SJSA1 (cell line): Measurements from ENCODE around the gene GREB1. TPM values are rescaled to one million over a fixed set of nuclear protein-coding genes. Genes with fewer than 3 reads are reported as not detected.

Source experiments
- DNase-seq, 2 experiments: peaks; one replicate each; pipeline ENCODE4 v3.0.0-alpha.2; 2015 to 2020; ENCODE audit warnings: low spot score in 2 of 2, low read depth in 1 of 2
- H3K27ac ChIP-seq: fragments of 250-450 bp; sonication (Bioruptor Pico); 2 replicates; pipeline ENCODE4 v1.5.1; 2020; ENCODE audit warnings: mild to moderate bottlenecking, moderate library complexity
- H3K27me3 ChIP-seq: fragments of 250-450 bp; sonication (Bioruptor Pico); replicated peaks from 2 replicates; pipeline ENCODE4 v1.5.1; 2020; ENCODE audit warnings: mild to moderate bottlenecking, moderate library complexity
- H3K36me3 ChIP-seq: fragments of 250-450 bp; sonication (Bioruptor Pico); 2 replicates; pipeline ENCODE4 v1.5.1; 2020; ENCODE audit warnings: mild to moderate bottlenecking
- H3K4me1 ChIP-seq: fragments of 250-450 bp; sonication (Bioruptor Pico); replicated peaks from 2 replicates; pipeline ENCODE4 v1.6.1; 2021; ENCODE audit warnings: mild to moderate bottlenecking
- H3K4me3 ChIP-seq: fragments of 250-450 bp; sonication (Bioruptor Pico); 2 replicates; pipeline ENCODE4 v1.5.1; 2020; ENCODE audit warnings: mild to moderate bottlenecking
- H3K9me3 ChIP-seq: fragments of 250-450 bp; sonication (Bioruptor Pico); replicated peaks from 2 replicates; pipeline ENCODE4 v1.5.1; 2020; ENCODE audit warnings: mild to moderate bottlenecking
- total RNA-seq: library from RNA; depleted of rRNA; stranded (reverse); fragments of >200 nt; shearing (Covaris generic); gene quantifications from 2 replicates; pipeline ENCODE4 v1.2.3, GENCODE V29; 2014

Gene GREB1
- total RNA-seq, 1 experiment from 2014 or later, result not detected

DNA sequence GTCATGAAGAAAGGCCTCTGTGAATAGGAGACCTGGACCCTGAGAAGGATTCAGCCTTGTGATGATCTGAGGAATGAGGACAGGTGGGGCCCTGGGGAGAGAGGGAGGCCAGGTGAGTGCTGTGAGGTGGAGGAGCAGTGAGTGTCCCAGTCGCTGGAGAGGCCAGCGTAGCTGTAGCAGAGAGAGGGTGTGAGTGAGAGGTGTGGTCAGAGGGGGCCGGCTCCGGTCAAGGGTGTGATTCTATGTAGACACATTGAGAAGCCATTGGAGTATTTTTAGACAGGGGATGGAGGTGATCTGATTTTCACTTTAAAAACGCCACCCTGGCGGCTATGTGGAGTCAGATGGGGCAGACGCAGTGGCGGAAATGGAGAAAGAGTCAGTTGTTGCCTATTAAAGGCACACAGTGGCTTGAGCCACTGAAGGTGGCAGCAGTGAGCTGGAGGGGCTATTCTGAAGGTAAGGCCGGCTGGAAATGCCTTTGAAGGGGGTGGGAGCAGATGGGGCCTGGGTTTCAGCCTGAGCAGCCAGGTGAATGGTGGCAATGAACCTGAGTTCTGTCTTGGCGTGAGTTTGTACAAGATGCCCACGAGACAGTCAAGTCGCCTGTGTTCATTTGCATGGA lies 55.6 kb downstream of the GREB1 start:
- H3K27ac ChIP-seq, result no peak overlapping the region
- H3K4me3 ChIP-seq, result no peak overlapping the region
- H3K27me3 ChIP-seq, result peaks cover 13% of the 10 kb centered on the region
- no peaks in the 10 kb centered on the region for H3K36me3 ChIP-seq
- H3K4me1 ChIP-seq, result no peaks in the 10 kb centered on the region
- no peak for DNase-seq
- H3K9me3 ChIP-seq, result no peaks in the 10 kb centered on the region

DNA sequence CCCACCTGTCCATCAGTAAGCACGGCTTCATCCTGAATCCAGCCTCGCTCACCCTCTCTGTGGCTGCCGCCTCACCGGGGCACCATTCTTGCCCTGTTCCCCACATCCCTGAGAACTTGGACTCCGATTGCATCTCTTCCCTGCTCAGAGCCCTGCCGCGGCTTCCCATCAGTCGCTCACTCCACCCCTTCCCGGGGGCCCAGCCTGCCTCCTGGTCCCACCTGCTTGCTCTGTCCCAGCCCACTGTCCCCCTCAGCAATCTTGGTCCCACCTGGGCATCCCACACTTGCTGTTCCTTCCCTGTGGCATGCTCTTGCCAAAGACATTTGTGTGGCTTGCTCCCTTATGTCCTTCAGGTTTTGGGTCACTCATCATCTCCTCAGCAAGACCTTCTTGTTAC lies 56.3 kb downstream of the GREB1 start:
- Histone ChIP-seq H3K27me3 (peaks cover 13% of the 10 kb centered on the region), H3K9me3 (no peaks in the 10 kb centered on the region), H3K4me1 (no peaks in the 10 kb centered on the region), H3K36me3 (no peaks in the 10 kb centered on the region), H3K27ac (no peak overlapping the region), H3K4me3 (no peak overlapping the region)
- no peak for DNase-seq

DNA sequence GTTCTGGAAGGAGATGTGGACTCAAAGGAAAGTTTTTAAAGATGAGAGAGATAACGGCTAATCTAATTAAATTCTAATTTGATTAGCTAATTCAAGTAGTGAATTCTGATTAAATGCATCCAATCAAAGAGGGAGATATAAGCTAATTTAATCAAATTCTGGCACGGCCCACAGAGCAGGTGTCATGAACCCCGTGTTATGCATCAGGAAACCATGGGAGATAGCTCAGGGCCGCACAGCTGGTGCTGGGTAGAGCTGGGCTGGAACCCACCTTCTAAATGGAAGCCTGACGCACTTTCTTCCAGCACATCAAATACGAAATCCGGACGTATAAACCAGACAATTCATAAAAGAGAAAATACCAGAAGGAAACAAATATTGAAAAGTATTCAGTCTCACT lies 57.2 kb downstream of the GREB1 start:
- H3K27ac ChIP-seq, result no peak overlapping the region
- peaks cover 13% of the 10 kb centered on the region for H3K27me3 ChIP-seq
- DNase-seq, result no peak
- no peaks in the 10 kb centered on the region for H3K4me1 ChIP-seq
- no peaks in the 10 kb centered on the region for H3K36me3 ChIP-seq
- H3K9me3 ChIP-seq, result no peaks in the 10 kb centered on the region
- no peak overlapping the region for H3K4me3 ChIP-seq

DNA sequence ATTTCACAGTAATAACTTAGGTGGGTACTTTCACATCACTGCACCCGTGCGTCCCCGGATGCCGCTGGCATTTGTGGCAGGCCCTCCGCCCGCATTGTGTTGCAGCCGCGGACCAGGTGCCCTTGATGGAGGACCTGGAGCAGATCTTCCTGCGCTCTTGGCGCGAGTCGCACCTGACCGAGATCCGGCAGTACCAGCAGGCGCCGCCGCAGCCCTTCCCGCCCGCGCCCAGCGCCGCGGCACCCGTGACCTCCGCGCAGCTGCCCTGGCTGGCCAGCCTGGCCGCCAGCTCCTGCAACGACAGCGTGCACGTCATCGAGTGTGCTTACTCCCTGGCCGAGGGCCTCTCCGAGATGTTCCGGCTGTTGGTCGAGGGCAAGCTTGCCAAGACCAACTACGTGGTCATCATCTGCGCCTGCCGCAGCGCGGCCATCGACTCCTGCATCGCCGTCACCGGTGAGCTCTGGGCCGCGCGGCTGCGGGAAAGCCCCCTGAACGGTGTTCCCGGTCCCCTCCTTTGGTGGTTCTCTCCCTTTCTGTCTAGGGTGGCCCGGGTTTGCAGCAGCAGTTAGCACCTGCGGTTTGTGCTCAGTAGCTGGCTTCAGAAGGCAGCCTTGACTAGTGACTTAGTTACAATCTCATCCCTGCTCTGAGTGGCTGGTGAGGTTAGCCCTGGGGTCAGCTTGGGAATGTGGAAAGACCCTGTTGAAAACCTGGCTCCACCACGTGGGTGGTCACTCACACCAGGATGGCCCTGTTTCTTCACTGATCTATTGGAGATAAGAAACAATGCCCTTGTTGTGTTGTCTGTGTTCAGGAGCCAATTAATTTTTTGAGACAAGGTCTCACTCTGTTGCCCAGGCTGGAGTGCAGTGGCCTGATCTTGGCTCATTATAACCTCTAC lies 59.1 kb downstream of the GREB1 start:
- Histone ChIP-seq H3K4me1 (no peaks in the 10 kb centered on the region), H3K4me3 (no peak overlapping the region), H3K36me3 (no peaks in the 10 kb centered on the region), H3K9me3 (no peaks in the 10 kb centered on the region), H3K27ac (no peak overlapping the region), H3K27me3 (peaks cover 13% of the 10 kb centered on the region)
- DNase-seq, result no peak

DNA sequence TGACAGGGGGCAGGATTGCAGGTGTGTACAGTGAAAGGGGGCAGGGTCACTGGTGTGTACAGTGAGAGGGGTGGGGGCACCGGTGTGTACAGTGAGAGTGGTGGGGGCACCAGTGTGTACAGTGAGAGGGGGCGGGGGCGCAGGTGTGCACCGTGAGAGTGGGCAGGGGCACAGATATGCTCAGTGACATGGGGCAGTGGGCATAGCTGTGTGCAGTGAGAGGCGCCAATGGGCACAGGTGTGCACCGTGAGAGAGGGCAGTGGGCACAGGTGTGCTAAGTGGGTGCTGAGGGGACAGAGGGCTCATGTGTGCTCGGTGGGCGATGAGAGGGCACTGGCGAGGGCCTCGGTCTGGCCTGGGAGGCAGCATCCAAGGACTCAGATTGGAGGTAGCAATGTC lies 63.0 kb downstream of the GREB1 start:
- Histone ChIP-seq H3K9me3 (no peaks in the 10 kb centered on the region), H3K4me1 (no peaks in the 10 kb centered on the region), H3K4me3 (no peak overlapping the region), H3K27me3 (peaks cover 5% of the 10 kb centered on the region; the same call in 1 of the 2 replicates), H3K36me3 (no peaks in the 10 kb centered on the region), H3K27ac (no peak overlapping the region)
- no peak for DNase-seq

DNA sequence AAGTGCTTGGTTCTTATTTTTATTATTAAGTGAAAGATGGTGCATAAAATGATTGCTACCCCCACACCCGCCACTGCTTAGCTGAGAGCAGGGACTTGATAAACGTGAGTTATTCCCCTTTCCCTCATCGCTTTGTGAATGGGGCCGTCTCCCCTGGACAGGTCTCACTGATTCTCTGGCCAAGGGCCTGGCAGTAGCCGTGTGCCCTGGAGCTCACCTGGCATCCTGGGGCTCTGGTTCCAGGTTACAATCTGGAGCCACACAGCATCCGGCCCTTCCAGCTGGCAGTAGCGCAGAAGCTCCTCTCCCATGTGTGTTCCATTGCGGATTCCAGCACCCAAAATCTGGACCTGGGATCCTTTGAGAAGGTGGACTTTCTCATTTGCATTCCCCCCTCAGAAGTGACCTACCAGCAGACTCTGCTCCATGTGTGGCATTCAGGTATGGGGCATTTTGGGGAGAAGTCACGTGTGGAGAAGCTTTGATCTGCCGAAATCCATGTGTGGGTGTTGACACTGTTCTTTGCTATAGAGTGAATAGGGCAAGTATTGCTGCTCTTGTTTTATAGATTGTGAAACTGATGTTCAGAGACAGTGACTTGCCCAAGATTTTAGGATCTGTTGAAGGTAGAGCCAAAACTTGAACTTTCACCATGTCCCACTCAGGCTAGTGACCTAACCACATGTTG lies 63.8 kb downstream of the GREB1 start:
- no peaks in the 10 kb centered on the region for H3K9me3 ChIP-seq
- no peak for DNase-seq
- H3K4me3 ChIP-seq, result no peak overlapping the region
- no peaks in the 10 kb centered on the region for H3K36me3 ChIP-seq
- 0 out of 2 replicates have a peak, but pooled peaks cover 4% of the 10 kb centered on the region for H3K27me3 ChIP-seq
- no peaks in the 10 kb centered on the region for H3K4me1 ChIP-seq
- H3K27ac ChIP-seq, result no peak overlapping the region

DNA sequence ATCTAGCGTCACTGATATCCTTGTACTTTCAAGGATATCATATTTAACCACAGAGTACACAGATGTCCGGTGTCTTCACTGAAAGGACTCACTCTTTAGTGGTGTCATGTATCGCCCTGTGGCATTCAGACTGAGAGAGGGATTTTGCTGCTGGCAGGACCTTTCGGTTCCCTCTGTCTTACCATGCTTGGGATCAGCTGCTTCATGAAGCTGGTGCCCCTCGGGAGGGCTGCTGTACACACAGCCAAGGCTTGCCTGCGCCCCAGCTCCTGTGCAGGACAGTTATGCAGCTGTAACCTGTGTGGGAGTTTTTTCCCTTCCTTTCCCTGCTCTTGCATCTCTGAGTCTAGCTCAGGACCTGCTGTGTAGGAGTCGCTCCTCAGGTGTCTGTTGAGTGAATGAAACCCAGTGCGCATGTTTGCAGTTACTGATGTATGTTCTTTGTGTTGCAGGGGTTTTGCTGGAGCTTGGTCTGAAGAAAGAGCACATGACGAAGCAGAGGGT lies 64.4 kb downstream of the GREB1 start:
- Histone ChIP-seq H3K36me3 (no peaks in the 10 kb centered on the region), H3K9me3 (no peaks in the 10 kb centered on the region), H3K4me1 (no peaks in the 10 kb centered on the region), H3K27ac (no peak overlapping the region), H3K27me3 (0 out of 2 replicates have a peak, but pooled peaks cover 4% of the 10 kb centered on the region), H3K4me3 (no peak overlapping the region)
- DNase-seq, result no peak

DNA sequence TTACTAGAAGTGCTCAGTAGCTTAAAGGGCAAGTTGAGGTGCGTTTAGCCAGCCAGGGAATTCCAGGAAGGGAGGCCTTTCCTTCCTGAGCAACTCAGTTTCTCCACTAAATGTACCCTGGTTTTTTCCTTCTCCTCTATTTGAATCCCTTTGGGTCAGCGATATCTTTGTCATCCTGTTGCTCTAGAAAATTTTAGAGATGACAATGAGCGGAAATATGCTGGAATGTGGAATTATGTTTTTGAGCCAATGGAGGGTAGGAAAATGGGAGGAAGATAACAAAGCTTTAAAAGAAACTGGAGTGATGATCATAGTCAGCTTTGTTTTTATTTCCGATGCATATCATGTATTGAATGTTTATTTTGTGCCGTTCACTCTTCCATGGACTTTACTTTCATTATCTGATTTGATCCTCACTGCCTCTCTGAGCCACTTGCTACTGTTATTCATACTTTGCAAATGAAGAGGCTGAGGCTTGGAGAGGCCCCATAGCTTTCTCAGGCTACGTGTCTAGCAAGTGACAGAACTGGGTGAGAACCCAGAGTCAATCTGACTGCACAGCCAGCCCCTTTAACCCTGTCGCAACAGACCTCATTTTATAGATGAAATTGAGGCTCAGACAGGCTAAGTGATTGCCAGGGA lies 68.8 kb downstream of the GREB1 start:
- Histone ChIP-seq H3K27ac (no peak overlapping the region), H3K4me3 (no peak overlapping the region), H3K36me3 (no peaks in the 10 kb centered on the region), H3K9me3 (no peaks in the 10 kb centered on the region), H3K27me3 (0 out of 2 replicates have a peak, but pooled peaks cover 4% of the 10 kb centered on the region), H3K4me1 (no peaks in the 10 kb centered on the region)
- DNase-seq, result no peak

DNA sequence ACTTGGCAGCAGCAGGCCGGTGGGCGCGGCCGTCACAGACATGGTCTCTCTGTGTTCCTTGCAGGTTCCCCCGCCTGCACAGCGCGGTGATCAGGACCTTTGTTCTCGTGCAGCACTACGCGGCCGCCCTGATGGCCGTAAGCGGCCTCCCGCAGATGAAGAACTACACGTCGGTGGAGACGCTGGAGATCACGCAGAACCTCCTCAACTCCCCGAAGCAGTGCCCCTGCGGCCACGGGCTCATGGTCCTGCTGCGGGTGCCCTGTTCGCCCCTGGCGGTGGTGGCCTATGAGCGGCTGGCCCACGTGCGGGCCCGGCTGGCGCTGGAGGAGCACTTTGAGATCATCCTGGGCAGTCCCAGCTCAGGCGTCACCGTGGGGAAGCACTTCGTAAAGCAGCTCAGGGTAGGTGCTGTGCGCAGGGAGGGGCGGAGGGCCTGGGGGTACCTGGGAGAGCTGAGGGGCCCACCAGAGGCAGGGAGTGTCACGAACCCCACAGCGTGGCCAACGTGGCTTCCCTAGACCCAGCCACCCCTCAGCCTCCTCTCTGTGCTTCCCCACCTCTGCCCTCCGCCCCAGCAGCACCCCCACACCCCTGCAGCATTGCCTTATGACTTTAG lies 76.9 kb downstream of the GREB1 start:
- H3K36me3 ChIP-seq, result no peaks in the 10 kb centered on the region
- DNase-seq, result no peak

DNA sequence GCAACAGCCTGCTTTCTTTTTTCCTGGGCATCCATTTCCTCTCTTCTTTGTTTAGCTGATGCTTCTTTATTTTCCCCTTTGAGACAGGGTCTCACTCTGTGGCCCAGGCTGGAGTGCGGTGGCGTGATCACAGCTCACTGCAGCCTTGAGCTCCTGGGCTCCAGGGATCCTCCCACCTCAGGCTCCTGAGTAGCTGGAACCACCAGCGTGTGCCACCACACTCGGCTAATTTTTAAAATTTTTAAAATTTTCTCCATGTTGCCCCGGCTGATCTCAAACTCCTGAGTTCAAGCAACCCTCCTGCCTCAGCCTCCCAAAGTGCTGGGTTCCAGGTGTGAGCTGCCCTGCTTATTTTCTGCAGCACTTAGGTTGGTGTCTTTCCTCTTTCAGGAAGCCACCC lies 77.4 kb downstream of the GREB1 start:
- Histone ChIP-seq H3K4me3 (no peak overlapping the region), H3K36me3 (no peaks in the 10 kb centered on the region)

More for the DNA sequence above, 76.9 kb downstream of the GREB1 start:
- Histone ChIP-seq H3K4me3 (no peak overlapping the region), H3K9me3 (no peaks in the 10 kb centered on the region), H3K4me1 (no peaks in the 10 kb centered on the region), H3K27me3 (no peaks in the 10 kb centered on the region), H3K27ac (no peak overlapping the region)

DNA sequence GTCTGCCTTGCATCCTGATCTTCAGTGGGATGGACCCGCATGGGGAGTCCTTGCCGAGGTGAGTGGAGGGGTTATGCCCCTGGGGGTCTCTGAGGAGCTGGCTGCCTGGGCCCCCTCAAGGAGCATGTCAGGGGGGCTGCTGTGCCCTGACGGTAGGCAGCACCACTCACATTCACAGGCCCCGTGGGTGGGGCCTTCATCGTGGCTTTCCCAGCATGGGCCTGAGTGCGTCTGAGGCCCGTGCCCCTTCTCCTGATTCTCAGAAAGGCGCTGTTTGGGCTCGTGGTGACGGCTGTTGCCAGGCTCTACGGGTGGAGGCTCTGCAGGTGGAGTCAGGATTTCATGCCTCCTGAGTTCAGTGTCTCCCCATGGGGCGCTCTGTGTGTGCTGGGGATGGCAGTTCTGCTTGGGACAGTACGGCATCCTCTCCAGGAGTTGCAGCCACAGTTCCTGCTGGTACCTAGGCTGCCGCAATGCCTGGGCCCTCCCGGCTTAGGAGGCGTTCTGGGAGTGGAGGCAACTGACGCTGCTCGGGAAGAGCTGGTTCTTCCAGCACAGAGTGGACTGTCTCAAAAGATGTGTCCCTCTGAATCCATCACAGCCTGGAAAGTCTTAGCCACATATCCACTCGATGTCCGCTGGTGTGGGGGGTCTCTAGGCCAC lies 78.8 kb downstream of the GREB1 start:
- Histone ChIP-seq H3K9me3 (no peaks in the 10 kb centered on the region), H3K4me1 (no peaks in the 10 kb centered on the region), H3K27ac (no peak overlapping the region), H3K27me3 (no peaks in the 10 kb centered on the region), H3K36me3 (no peaks in the 10 kb centered on the region), H3K4me3 (no peak overlapping the region)
- DNase-seq, result no peak

More for the DNA sequence above, 77.4 kb downstream of the GREB1 start:
- no peak overlapping the region for H3K27ac ChIP-seq
- no peaks in the 10 kb centered on the region for H3K9me3 ChIP-seq
- no peaks in the 10 kb centered on the region for H3K4me1 ChIP-seq
- no peaks in the 10 kb centered on the region for H3K27me3 ChIP-seq
- no peak for DNase-seq

DNA sequence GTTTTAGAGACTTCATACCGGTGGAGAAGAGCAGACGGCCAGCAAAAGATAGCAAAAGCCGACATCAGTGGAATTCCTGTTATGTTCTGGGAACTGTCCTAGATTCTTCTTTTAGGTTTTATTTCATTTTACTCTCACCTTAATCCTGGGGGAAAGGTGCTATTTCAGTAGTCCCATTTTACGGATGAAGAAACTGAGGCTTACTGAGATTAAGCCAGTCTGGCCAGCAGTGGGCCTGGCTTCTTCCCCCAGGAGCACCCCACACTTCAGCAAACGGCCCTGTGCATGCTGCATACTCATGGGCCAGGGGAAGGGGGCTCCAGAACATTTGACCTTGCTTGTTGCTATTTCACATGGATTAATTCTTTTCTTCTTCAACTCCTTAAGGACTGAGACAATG lies 79.5 kb downstream of the GREB1 start:
- Histone ChIP-seq H3K4me1 (no peaks in the 10 kb centered on the region), H3K4me3 (no peak overlapping the region), H3K9me3 (no peaks in the 10 kb centered on the region), H3K27ac (no peak overlapping the region), H3K36me3 (no peaks in the 10 kb centered on the region), H3K27me3 (no peaks in the 10 kb centered on the region)
- DNase-seq, result no peak

DNA sequence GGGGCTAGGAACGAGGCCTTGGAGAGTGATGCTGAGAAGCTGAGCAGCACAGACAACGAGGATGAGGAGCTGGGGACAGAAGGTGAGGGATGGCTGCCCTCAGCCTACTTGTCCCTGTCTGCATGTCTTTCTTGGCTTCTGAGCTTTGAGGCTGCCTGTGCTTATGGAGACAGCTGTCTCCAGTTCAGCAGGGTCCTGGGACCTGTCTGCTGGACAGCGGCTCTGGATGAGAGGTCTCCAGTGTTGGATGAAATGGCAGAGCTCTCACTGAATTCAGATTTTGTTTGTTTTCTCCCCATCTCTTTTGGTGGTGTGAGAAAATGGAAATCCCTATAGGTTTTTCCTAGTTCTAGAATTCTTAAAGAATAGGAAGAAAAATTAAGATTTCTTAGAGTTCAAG lies 81.4 kb downstream of the GREB1 start:
- Histone ChIP-seq H3K27me3 (no peaks in the 10 kb centered on the region), H3K4me1 (no peaks in the 10 kb centered on the region), H3K36me3 (no peaks in the 10 kb centered on the region), H3K9me3 (no peaks in the 10 kb centered on the region), H3K27ac (no peak overlapping the region), H3K4me3 (no peak overlapping the region)
- DNase-seq, result no peak
